GM19240 (cell line): ENCODE results near the gene INHBA.
A peak's percentile ranks its signal among the peaks of the same experiment; 100 is the strongest.

Experiments used
- DNase-seq: peaks from one replicate; pipeline ENCODE4 v3.0.0; 2011; ENCODE audit warnings: low spot score; ENCODE audit not compliant: insufficient read length

INHBA gene

GRCh38 chr7:41711283-41712064 is 8.6 kb upstream of the INHBA start:
- DNase-seq: no peak

- DNase-seq: no peak
Observed at GRCh38 chr7:41710838-41711237, 7.9 kb upstream of the INHBA start.

GRCh38 chr7:41709621-41710020 is 6.7 kb upstream of the INHBA start:
- DNase-seq: no peak

- no peak for DNase-seq
Observed at GRCh38 chr7:41708581-41709358, 5.9 kb upstream of the INHBA start.

- no peak for DNase-seq
Observed at GRCh38 chr7:41706228-41706930, 3.5 kb upstream of the INHBA start.

GRCh38 chr7:41705109-41705901 is 2.4 kb upstream of the INHBA start:
- DNase-seq: peak; percentile 72

GRCh38 chr7:41701068-41701941 is 1.6 kb downstream of the INHBA start:
- DNase-seq: no peak

- DNase-seq: no peak
Observed at GRCh38 chr7:41700044-41700471, 2.8 kb downstream of the INHBA start.

GRCh38 chr7:41699516-41699915 is 3.4 kb downstream of the INHBA start:
- DNase-seq: no peak

- no peak for DNase-seq
Observed at GRCh38 chr7:41698726-41699125, 4.2 kb downstream of the INHBA start.

- DNase-seq: no peak
Observed at GRCh38 chr7:41698114-41698513, 4.8 kb downstream of the INHBA start.

- DNase-seq: no peak
Observed at GRCh38 chr7:41696323-41696916, 6.5 kb downstream of the INHBA start.

- no peak for DNase-seq
Observed at GRCh38 chr7:41695661-41696322, 7.1 kb downstream of the INHBA start.

GRCh38 chr7:41694495-41694894 is 8.4 kb downstream of the INHBA start:
- no peak for DNase-seq

- no peak for DNase-seq
Observed at GRCh38 chr7:41693150-41693997, 9.5 kb downstream of the INHBA start.

- no peak for DNase-seq
Observed at GRCh38 chr7:41692251-41692650, 10.6 kb downstream of the INHBA start.

GRCh38 chr7:41691286-41692190 is 11.4 kb downstream of the INHBA start:
- no peak for DNase-seq
